Body of pancreas (tissue), 4 donors: Measurements from ENCODE around the gene EIF2S3. TPM values are rescaled to one million over a fixed set of nuclear protein-coding genes. Genes with fewer than 3 reads are reported as not detected.
A peak's percentile ranks its signal among the peaks of the same experiment; 100 is the strongest.

Source experiments
- ATAC-seq: fragments of 150-250 bp; one replicate; pipeline ENCODE4 v1.9.1; 2016
- DNase-seq, 4 donors: peaks; one replicate each; pipeline ENCODE4 v3.0.0-alpha.2; 2019
- H3K27ac ChIP-seq, 4 donors: fragments of 200-600 bp; sonication (generic); 1 replicate in 3 of 4; 2 replicates in 1 of 4; pipeline versions ENCODE4 v1.5.1 to v1.6.1; 2016 to 2019; ENCODE audit warnings: mild to moderate bottlenecking in 1 of 4, mixed read lengths in 1 of 4, moderate library complexity in 1 of 4
- H3K27me3 ChIP-seq, 2 donors: fragments of 200-600 bp; sonication (generic); one replicate each; pipeline ENCODE4 v1.6.0; 2016; ENCODE audit warnings: mild to moderate bottlenecking in 1 of 2
- H3K36me3 ChIP-seq, 2 donors: fragments of 200-600 bp; sonication (generic); replicated peaks in 1 of 2; 2 replicates each; pipeline ENCODE4 v1.5.1; 2016; ENCODE audit warnings: low read depth in 2 of 2; ENCODE audit not compliant: insufficient read depth in 1 of 2
- H3K4me1 ChIP-seq: fragments of 200-600 bp; sonication (generic); one replicate; pipeline ENCODE4 v1.6.0; 2016
- H3K4me3 ChIP-seq, 2 donors: fragments of 200-600 bp; sonication (generic); 1 replicate in 1 of 2; 2 replicates in 1 of 2; pipeline ENCODE4 v1.5.1; 2016 to 2019
- H3K9me3 ChIP-seq, 3 donors: fragments of 200-600 bp; sonication (generic); 1 replicate in 2 of 3; 2 replicates in 1 of 3; pipeline ENCODE4 v1.5.1; 2016
- POLR2A ChIP-seq, 3 donors: fragments of 450-650 bp; IDR thresholded peaks; one replicate each; pipeline ENCODE4 v1.6.1; 2016; ENCODE audit warnings: antibody characterized with exemption in 3 of 3, mild to moderate bottlenecking in 2 of 3
- WGBS, 2 donors: methylation state at CpG; one replicate each; pipeline ENCODE4 v1.1.5; 2017; 5-methylcytosine and 5-hydroxymethylcytosine counted together
- intact Hi-C: fragments of 100-400 bp; cut with DNase I; formaldehyde crosslinking; loops from one replicate; pipeline ENCODE4 v1.15.1; 2023
- total RNA-seq, 2 donors: library from RNA; depleted of rRNA; stranded (reverse); fragments of >200 nt; gene quantifications; one replicate each; pipeline ENCODE4 v1.1.0, GENCODE V29; 2016
- TF ChIP-seq, protein P1 (sequence below), 7 experiments: fragments of 450-650 bp in 4 of 7; fragments of 200-600 bp in 3 of 7; sonication (generic) in 3 of 7; IDR thresholded peaks; one replicate each; pipeline ENCODE4 v1.5.1; 2016 to 2019; ENCODE audit warnings: antibody characterized with exemption in 7 of 7

EIF2S3 gene
- total RNA-seq, 2 donors from 2014 or later = 49.1 to 105 TPM

DNA sequence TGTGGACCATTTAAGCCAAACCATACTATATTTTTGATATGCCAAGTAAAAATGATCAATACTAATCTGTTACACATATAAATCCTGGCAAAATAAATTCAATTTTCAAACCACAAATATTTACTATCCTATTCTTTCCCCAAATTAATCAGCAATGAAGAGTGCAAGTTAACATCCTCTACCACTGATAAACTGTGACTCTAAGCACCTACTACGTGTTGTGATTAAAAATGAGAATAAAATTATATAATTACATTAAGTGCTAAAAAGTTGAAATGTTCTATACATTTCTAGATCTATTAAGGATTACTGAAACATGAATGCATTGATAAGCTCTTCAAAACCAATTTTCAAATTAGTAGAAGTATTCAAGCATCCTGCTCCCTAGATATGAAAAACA, 31.2 kb upstream of the EIF2S3 start:
- H3K4me3 ChIP-seq = no peak overlapping the region
- intact Hi-C loops = no loop called here
- no peaks in the 10 kb centered on the region for H3K27me3 ChIP-seq
- H3K9me3 ChIP-seq = no peaks in the 10 kb centered on the region
- ATAC-seq (no peak), DNase-seq (no peak)
- no peak overlapping the region for H3K27ac ChIP-seq
- peaks cover 4% of the 10 kb centered on the region for H3K4me1 ChIP-seq
- whole genome bisulfite sequencing, 2 donors = 0 to 7% methylated on average over 1 of the region's 1 CpG
- TF ChIP-seq, protein P1, sequence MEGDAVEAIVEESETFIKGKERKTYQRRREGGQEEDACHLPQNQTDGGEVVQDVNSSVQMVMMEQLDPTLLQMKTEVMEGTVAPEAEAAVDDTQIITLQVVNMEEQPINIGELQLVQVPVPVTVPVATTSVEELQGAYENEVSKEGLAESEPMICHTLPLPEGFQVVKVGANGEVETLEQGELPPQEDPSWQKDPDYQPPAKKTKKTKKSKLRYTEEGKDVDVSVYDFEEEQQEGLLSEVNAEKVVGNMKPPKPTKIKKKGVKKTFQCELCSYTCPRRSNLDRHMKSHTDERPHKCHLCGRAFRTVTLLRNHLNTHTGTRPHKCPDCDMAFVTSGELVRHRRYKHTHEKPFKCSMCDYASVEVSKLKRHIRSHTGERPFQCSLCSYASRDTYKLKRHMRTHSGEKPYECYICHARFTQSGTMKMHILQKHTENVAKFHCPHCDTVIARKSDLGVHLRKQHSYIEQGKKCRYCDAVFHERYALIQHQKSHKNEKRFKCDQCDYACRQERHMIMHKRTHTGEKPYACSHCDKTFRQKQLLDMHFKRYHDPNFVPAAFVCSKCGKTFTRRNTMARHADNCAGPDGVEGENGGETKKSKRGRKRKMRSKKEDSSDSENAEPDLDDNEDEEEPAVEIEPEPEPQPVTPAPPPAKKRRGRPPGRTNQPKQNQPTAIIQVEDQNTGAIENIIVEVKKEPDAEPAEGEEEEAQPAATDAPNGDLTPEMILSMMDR (IDR thresholded peaks at IDR 0.05) = no peak
- no peak for TF ChIP-seq POLR2A (IDR thresholded peaks at IDR 0.05)
- H3K36me3 ChIP-seq = no peaks in the 10 kb centered on the region

DNA sequence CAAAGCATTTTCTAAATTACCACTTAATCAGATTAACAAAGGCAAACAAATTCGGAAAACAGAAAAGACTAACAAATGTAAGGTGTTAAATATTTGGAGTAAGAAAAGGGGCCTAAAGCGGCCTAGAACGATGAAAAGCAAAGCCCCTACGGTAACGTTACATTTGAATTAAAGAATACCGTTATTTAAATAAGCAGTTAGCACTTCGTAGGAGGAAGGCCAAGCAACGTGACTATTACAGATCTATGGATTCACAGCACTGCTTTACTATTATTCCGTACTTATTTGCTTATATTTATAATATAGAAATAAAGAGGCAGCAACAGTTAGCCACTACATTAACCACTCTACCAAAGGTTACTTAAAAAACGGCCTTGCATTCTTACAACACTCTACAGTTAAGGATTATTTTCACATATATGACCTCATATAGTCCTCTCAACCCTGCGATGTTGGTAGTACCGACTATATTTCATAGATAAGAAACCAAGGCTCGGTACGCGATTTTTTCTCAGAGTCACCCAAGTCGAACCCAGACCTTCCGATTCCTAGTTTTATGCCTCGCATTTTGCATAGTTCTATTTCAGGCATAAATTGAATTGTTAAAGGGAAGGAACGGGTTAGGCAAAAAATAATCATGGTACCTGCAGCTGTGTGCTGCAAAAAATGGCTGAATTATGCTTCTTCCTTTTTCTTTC, 30.6 kb upstream of the EIF2S3 start:
- 1% methylated on average over 19 of the region's 19 CpGs for WGBS, 2 donors
- intact Hi-C loops = no loop called here
- peak; percentile 14 for ATAC-seq
- H3K27ac ChIP-seq = peak overlapping the region; percentile 87 to 99 (median 94)
- H3K4me1 ChIP-seq = peaks cover 4% of the 10 kb centered on the region
- peak overlapping the region; percentile 43 to 77 for H3K4me3 ChIP-seq
- TF ChIP-seq POLR2A (IDR thresholded peaks at IDR 0.05) = no peak
- TF ChIP-seq, protein P1 (IDR thresholded peaks at IDR 0.05) = no peak
- H3K27me3 ChIP-seq = no peaks in the 10 kb centered on the region
- H3K36me3 ChIP-seq = no peaks in the 10 kb centered on the region
- DNase-seq = peak in 1 of 4 donors; percentile 2
- no peaks in the 10 kb centered on the region for H3K9me3 ChIP-seq

DNA sequence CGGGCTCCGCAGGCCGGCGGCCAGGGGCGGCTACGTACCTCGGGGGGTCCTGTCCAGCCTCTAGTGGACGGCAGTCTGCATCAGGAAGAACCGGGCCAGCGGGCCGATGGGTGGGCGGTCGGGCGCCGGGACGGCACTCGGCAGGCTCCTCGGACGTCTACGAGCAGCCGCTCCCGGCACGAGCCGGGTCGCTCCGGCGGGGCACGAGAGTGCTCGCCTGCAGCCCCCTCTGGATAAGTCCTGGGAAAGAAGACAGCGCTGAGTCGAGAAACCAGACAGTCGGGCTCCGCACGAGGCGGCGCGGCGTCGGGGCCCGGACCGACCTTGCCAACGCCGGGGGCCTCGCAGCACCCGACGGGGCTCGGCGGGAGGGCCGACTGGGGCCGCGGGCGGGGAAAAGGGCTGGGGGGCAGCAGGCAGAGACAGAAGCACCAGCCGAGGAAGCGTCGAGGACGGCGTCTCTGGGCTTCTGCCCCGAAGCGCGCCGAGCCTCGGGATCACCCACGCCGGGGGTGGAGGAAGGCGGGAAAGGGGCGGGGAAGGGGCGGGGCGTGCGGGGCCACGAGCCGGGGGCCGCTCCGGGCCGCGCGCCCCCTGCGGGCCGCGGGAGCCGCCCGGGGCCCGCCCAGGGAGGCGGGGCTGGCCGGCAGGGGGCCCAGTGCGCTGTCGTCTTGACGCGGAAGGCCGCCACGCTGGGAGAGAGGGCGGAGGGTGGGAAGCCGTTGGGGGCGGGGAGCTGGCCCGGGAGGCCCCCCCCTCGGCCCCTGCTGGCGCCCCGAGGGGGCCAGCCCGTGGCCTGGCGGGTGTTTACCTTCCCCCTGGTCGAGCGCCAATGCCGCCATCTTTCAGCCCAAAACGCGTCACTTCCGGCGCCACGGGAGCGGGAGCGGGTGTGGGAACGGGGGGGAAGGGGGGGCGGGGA, 29.7 kb upstream of the EIF2S3 start:
- WGBS, 2 donors = 1 to 3% methylated on average over 6 to 36 of the region's 111 CpGs
- H3K4me1 ChIP-seq = peaks cover 4% of the 10 kb centered on the region
- H3K27ac ChIP-seq = peak overlapping the region; percentile 87 to 99 (median 94)
- TF ChIP-seq, protein P1 (IDR thresholded peaks at IDR 0.05) = peak in 3 of 7 experiments; percentile 44 to 63 (median 53)
- TF ChIP-seq POLR2A (IDR thresholded peaks at IDR 0.05) = peak; percentile 74 to 86 (median 78)
- no peaks in the 10 kb centered on the region for H3K36me3 ChIP-seq
- H3K27me3 ChIP-seq = no peaks in the 10 kb centered on the region
- peak; percentile 89 for ATAC-seq
- peak; percentile 90 to 92 (median 92) for DNase-seq
- intact Hi-C loops = no loop called here
- peak overlapping the region; percentile 43 to 77 for H3K4me3 ChIP-seq
- H3K9me3 ChIP-seq = no peaks in the 10 kb centered on the region

DNA sequence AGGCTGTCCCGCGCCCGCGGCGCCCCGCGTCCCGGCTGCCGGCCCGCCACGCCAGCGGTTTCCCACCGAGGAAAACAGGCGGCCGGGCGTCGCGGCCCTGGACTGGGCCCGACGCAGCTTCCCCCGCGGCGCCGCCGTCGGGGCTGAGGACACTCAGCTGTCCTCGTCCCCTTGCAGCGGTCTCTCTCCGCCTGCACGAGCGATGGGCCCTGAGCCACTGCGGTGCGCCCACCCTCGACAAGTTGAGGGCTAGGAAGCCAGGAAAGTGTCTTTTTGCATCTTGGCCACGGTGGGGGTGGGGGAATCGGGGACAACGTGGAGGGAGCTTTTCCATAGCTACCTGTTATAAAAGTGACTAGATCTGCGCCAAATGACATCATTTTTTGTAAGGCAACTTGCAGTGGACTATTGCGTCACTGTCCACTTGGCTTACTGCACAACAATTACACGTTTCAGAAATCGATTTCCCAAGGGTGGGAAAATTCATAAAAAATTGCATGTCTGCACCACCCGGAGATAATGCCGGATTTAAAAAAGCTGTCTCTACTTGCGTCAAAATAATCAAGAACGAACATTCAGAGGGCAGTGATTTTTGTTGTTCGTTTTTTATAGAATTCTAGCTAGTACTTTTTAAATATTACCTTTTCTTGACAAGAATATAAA, 28.9 kb upstream of the EIF2S3 start:
- Histone ChIP-seq H3K9me3 (no peaks in the 10 kb centered on the region), H3K4me3 (no peak overlapping the region), H3K27me3 (no peaks in the 10 kb centered on the region), H3K4me1 (peaks cover 4% of the 10 kb centered on the region), H3K27ac (peak overlapping the region; percentile 87 to 99 (median 94)), H3K36me3 (no peaks in the 10 kb centered on the region)
- intact Hi-C loops = no loop called here
- TF ChIP-seq POLR2A (IDR thresholded peaks at IDR 0.05) = peak; percentile 47 to 61 (median 57)
- TF ChIP-seq, protein P1 (IDR thresholded peaks at IDR 0.05) = no peak
- peak; percentile 37 to 69 (median 46) for DNase-seq
- WGBS, 2 donors = 0 to 2% methylated on average over 10 to 36 of the region's 46 CpGs
- ATAC-seq = peak; percentile 47
